ENCODE data around the gene ABCC4. TPM values are rescaled to one million over a fixed set of nuclear protein-coding genes. Genes with fewer than 3 reads are reported as not detected.

The ABCC4 gene
- total RNA-seq, 4 donors from 2014 or later: 5.7 to 23.3 (median 6.9) TPM

- DNase-seq (ENCODE audit: low spot score) (no peak), ATAC-seq (ENCODE audit: low FRiP score) (no peak)
- TF ChIP-seq CTCF (IDR thresholded peaks at IDR 0.05): no peak
These were observed 241.9 kb downstream of the ABCC4 start for GRCh38 chr13:95059306-95059705.

GRCh38 chr13:95058680-95059079 is 242.6 kb downstream of the ABCC4 start:
- ATAC-seq (ENCODE audit: low FRiP score) (no peak), DNase-seq (ENCODE audit: low spot score) (no peak)
- no peak for TF ChIP-seq CTCF (IDR thresholded peaks at IDR 0.05)

GRCh38 chr13:95056266-95056665 is 245.0 kb downstream of the ABCC4 start:
- DNase-seq (ENCODE audit: low spot score): no peak
- ATAC-seq (ENCODE audit: low FRiP score): no peak
- TF ChIP-seq CTCF (IDR thresholded peaks at IDR 0.05): no peak

GRCh38 chr13:95050800-95051615 is 250.2 kb downstream of the ABCC4 start:
- ATAC-seq (ENCODE audit: low FRiP score) (no peak), DNase-seq (ENCODE audit: low spot score) (no peak)
- no peak for TF ChIP-seq CTCF (IDR thresholded peaks at IDR 0.05)

GRCh38 chr13:95049772-95050171 is 251.5 kb downstream of the ABCC4 start:
- ATAC-seq (ENCODE audit: low FRiP score): no peak
- DNase-seq (ENCODE audit: low spot score): no peak
- no peak for TF ChIP-seq CTCF (IDR thresholded peaks at IDR 0.05)

- TF ChIP-seq CTCF (IDR thresholded peaks at IDR 0.05): no peak
- ATAC-seq (ENCODE audit: low FRiP score): no peak
- DNase-seq (ENCODE audit: low spot score): no peak
These were observed 256.6 kb downstream of the ABCC4 start for GRCh38 chr13:95044452-95045205.
